GM12892 (cell line): Measurements from ENCODE around the gene FUCA2.
A peak's percentile ranks its signal among the peaks of the same experiment; 100 is the strongest.
"Not testable (repeated sequence)": the region's sequence is repeated elsewhere in the genome, so short reads cannot be mapped to it uniquely, and the experiment has no call there.

ENCODE experiments used
- DNase-seq: peaks from one replicate; pipeline ENCODE4 v3.0.0; 2011; ENCODE audit not compliant: insufficient read length
- FAIRE-seq: peaks from 2 replicates; lab custom pipeline; 2011; peaks lifted over from hg19 to GRCh38; lab: Jason Lieb, UNC
- POLR2A ChIP-seq: IDR thresholded peaks from 2 replicates; pipeline ENCODE4 v1.6.1; 2011; ENCODE audit warnings: low read depth, low read length, control low read depth
- POLR2AphosphoS5 ChIP-seq: IDR thresholded peaks from 2 replicates; pipeline ENCODE4 v1.6.1; 2011; ENCODE audit warnings: low read depth, low read length, control low read depth
- TAF1 ChIP-seq: IDR thresholded peaks from 2 replicates; pipeline ENCODE4 v1.6.1; 2011; ENCODE audit warnings: low read depth, mild to moderate bottlenecking, control low read depth, low read length, borderline replicate concordance

The FUCA2 gene

GRCh38 chr6:143449714-143450452 lies 61.6 kb downstream of the FUCA2 start:
- DNase-seq: no peak
- TF ChIP-seq POLR2AphosphoS5 (no peak), POLR2A (no peak), TAF1 (no peak)
- FAIRE-seq: peak; percentile 5

- DNase-seq: no peak
- no peak for FAIRE-seq
Observed at GRCh38 chr6:143449082-143449713, 62.3 kb downstream of the FUCA2 start.

DNA sequence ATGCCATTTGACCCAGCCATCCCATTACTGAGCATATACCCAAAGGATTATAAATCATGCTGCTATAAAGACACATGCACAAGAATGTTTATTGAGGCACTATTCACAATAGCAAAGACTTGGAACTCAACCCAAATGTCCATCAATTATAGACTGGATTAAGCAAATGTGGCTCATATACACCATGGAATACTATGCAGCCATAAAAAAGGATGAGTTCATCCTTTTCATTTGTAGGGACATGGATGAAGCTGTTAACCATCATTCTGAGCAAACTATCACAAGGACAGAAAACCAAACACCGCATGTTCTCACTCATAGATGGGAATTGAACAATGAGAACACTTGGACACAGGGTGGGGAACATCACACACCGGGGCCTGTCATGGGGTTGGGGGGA lies 63.7 kb downstream of the FUCA2 start:
- DNase-seq, FAIRE-seq: not testable (repeated sequence)

More at GRCh38 chr6:143449082-143449713, 62.3 kb downstream of the FUCA2 start:
- TF ChIP-seq TAF1: no peak
- TF ChIP-seq POLR2AphosphoS5: no peak
